22Rv1 (cell line): Measurements from ENCODE around the gene TTLL5.
A peak's percentile ranks its signal among the peaks of the same experiment; 100 is the strongest.

Source experiments
- H3K27ac ChIP-seq: fragments of 450-650 bp; 2 replicates; pipeline ENCODE4 v1.5.1; 2017
- CTCF ChIP-seq: fragments of 450-650 bp; IDR thresholded peaks from 2 replicates; pipeline ENCODE4 v1.5.1; 2017; ENCODE audit warnings: mild to moderate bottlenecking
- ZFX ChIP-seq: fragments of 450-650 bp; IDR thresholded peaks from 2 replicates; pipeline ENCODE4 v1.6.1; 2017; ENCODE audit warnings: antibody characterized with exemption, borderline replicate concordance

The TTLL5 gene

GRCh38 chr14:75896341-75896740 is 235.3 kb downstream of the TTLL5 start:
- no peak overlapping the region for H3K27ac ChIP-seq
- TF ChIP-seq ZFX (no peak), CTCF (no peak)

- H3K27ac ChIP-seq, result no peak overlapping the region
- TF ChIP-seq ZFX, result no peak
- TF ChIP-seq CTCF, result no peak
These were observed 243.3 kb downstream of the TTLL5 start for GRCh38 chr14:75904311-75904710.

GRCh38 chr14:75905147-75905904 is 244.3 kb downstream of the TTLL5 start:
- TF ChIP-seq ZFX (no peak), CTCF (no peak)
- no peak overlapping the region for H3K27ac ChIP-seq

DNA sequence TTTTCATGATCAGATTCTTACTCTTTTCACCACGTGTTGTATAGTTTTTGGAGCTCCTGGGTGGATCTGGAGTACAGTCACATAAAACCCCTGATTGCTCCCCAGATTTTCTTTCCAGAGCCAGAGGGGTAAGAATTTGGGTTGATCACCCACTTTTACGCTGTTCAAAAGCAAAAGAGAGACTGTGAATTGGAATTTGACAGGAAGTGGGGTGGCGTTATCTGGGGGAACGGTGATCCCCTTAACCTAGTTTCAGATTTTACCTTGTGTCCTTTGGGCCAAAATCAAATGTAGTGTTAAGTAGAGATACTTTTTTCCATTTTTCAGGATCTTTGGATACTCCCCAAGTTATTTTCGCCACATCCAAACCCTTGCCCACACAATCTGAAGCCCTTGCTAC is 245.2 kb downstream of the TTLL5 start:
- no peak overlapping the region for H3K27ac ChIP-seq
- TF ChIP-seq CTCF (no peak), ZFX (no peak)

- TF ChIP-seq CTCF (peak; percentile 93), ZFX (no peak)
- H3K27ac ChIP-seq, result no peak overlapping the region
These were observed 245.7 kb downstream of the TTLL5 start for GRCh38 chr14:75906680-75907280.

- TF ChIP-seq CTCF (no peak), ZFX (no peak)
- no peak overlapping the region for H3K27ac ChIP-seq
These were observed 246.8 kb downstream of the TTLL5 start for GRCh38 chr14:75907756-75908359.

DNA sequence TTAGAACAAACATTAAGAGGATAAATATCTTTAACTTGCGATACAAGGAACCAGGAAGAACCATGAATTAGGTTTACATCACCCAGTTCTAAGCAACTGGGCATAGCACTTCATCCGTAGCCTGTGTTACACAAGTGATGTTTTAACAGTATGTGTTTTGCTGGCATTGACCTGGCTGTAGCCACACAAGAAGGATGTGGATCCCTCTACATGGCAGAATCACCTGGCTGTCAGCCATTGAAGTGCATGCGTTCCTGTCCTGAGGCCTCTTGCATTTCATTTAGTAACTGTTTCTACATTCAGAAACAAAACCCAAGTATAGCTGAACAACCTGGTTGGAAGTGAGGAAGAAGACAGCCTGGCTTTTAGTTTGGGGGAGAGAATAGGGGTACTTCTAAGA is 248.6 kb downstream of the TTLL5 start:
- H3K27ac ChIP-seq, result no peak overlapping the region
- no peak for TF ChIP-seq CTCF
